ENCODE measurements around the gene C17orf50. TPM values are rescaled to one million over a fixed set of nuclear protein-coding genes. Genes with fewer than 3 reads are reported as not detected.

The C17orf50 gene
- total RNA-seq, 4 donors from 2014 or later: not detected

- DNase-seq (ENCODE audit: low spot score in 2 of 2): peak; percentile 96 to 98
- Histone ChIP-seq H3K36me3 (no peaks in the 10 kb centered on the region), H3K4me1 (peaks cover 29% of the 10 kb centered on the region), H3K4me3 (peak within 1 kb of the TSS; percentile 88), H3K27me3 (no peaks in the 10 kb centered on the region), H3K27ac (peak within 1 kb of the TSS; percentile 98), H3K9me3 (no peaks in the 10 kb centered on the region)
- WGBS: under 1% methylated on average over 24 of the region's 71 CpGs
- TF ChIP-seq CTCF (IDR thresholded peaks at IDR 0.05) (peak; percentile 76 to 78), POLR2AphosphoS5 (IDR thresholded peaks at IDR 0.05) (peak; percentile 93 to 97 (median 96)), POLR2A (IDR thresholded peaks at IDR 0.05) (peak; percentile 95 to 99), EP300 (IDR thresholded peaks at IDR 0.05) (no peak)
Observed at GRCh38 chr17:35808962-35809854, 48.5 kb downstream of the C17orf50 start, which contains the start of gene TAF15. TSS of gene TAF15 (plus strand) at chr17:35809484. CDS start at chr17:35809570, 86 bp downstream.

GRCh38 chr17:35809855-35810461 lies 49.3 kb downstream of the C17orf50 start:
- no peak for DNase-seq (ENCODE audit: low spot score in 2 of 2)
- Histone ChIP-seq H3K36me3 (no peaks in the 10 kb centered on the region), H3K9me3 (no peaks in the 10 kb centered on the region), H3K27me3 (no peaks in the 10 kb centered on the region), H3K4me1 (peaks cover 35% of the 10 kb centered on the region), H3K27ac (peak overlapping the region; percentile 98), H3K4me3 (peak overlapping the region; percentile 88)
- WGBS: 0% methylated on average over 17 of the region's 24 CpGs
- no peak for TF ChIP-seq CTCF (IDR thresholded peaks at IDR 0.05)
- no peak for TF ChIP-seq POLR2AphosphoS5 (IDR thresholded peaks at IDR 0.05)
- no peak for TF ChIP-seq POLR2A (IDR thresholded peaks at IDR 0.05)
- TF ChIP-seq EP300 (IDR thresholded peaks at IDR 0.05): no peak

- no peak overlapping the region for H3K4me3 ChIP-seq
- 75% methylated on average over 6 of the region's 6 CpGs for WGBS
Observed at GRCh38 chr17:35811759-35812158, 51.1 kb downstream of the C17orf50 start.

GRCh38 chr17:35812456-35812855 lies 51.8 kb downstream of the C17orf50 start:
- DNase-seq (ENCODE audit: low spot score in 2 of 2): no peak
- 89% methylated on average over 5 of the region's 5 CpGs for WGBS
- Histone ChIP-seq H3K36me3 (peaks cover 7% of the 10 kb centered on the region), H3K27ac (no peak overlapping the region), H3K4me3 (no peak overlapping the region), H3K9me3 (no peaks in the 10 kb centered on the region), H3K4me1 (peaks cover 38% of the 10 kb centered on the region), H3K27me3 (no peaks in the 10 kb centered on the region)
- no peak for TF ChIP-seq CTCF (IDR thresholded peaks at IDR 0.05)
- no peak for TF ChIP-seq POLR2A (IDR thresholded peaks at IDR 0.05)
- TF ChIP-seq EP300 (IDR thresholded peaks at IDR 0.05): no peak

More at GRCh38 chr17:35811759-35812158, 51.1 kb downstream of the C17orf50 start:
- peaks cover 7% of the 10 kb centered on the region for H3K36me3 ChIP-seq
- no peak for DNase-seq (ENCODE audit: low spot score in 2 of 2)
- H3K27ac ChIP-seq: no peak overlapping the region
- H3K4me1 ChIP-seq: peaks cover 38% of the 10 kb centered on the region
- TF ChIP-seq POLR2A (IDR thresholded peaks at IDR 0.05) (no peak), CTCF (IDR thresholded peaks at IDR 0.05) (no peak)
- no peaks in the 10 kb centered on the region for H3K9me3 ChIP-seq
- H3K27me3 ChIP-seq: no peaks in the 10 kb centered on the region

Other genes starting within 250 kb of the C17orf50 start
- 1 to 10 TPM in 2 of 4 donors, under 1 TPM in 2; 0.39 to 1.6 (median 0.99) TPM for gene SLFN12L, start 223.2 kb upstream of the C17orf50 start, total RNA-seq
- not detected for gene SLFN14, start 200.1 kb upstream of the C17orf50 start, total RNA-seq
- 1 to 10 TPM; 4.0 to 9.3 (median 5.7) TPM for gene PEX12, start 182.3 kb upstream of the C17orf50 start, total RNA-seq
- 10 to 100 TPM; 41.3 to 50.0 (median 45.3) TPM for gene AP2B1, start 173.6 kb upstream of the C17orf50 start, total RNA-seq
- gene RASL10B, start 29.2 kb upstream of the C17orf50 start, total RNA-seq: 1 to 10 TPM in 3 of 4 donors, under 1 TPM in 1; 0.94 to 2.5 (median 1.9) TPM
- under 1 TPM in 2 of 4 donors, not detected in 2; 0.24 to 0.49 TPM for gene GAS2L2, start 7.6 kb upstream of the C17orf50 start, total RNA-seq
- gene MMP28, start 34.8 kb downstream of the C17orf50 start, total RNA-seq: 100 to 1,000 TPM in 2 of 4 donors, 10 to 100 TPM in 2; 76.4 to 109 (median 91.0) TPM
- gene TAF15, start 48.6 kb downstream of the C17orf50 start, total RNA-seq: 100 to 1,000 TPM in 1 of 4 donors, 10 to 100 TPM in 3; 52.0 to 149 (median 58.8) TPM
- gene HEATR9, start 108.0 kb downstream of the C17orf50 start, total RNA-seq: not detected
- gene CCL5, start 119.5 kb downstream of the C17orf50 start, total RNA-seq: 1 to 10 TPM in 2 of 4 donors, under 1 TPM in 1, not detected in 1; 0.79 to 2.3 (median 1.4) TPM
- gene RDM1, start 169.9 kb downstream of the C17orf50 start, total RNA-seq: not detected
- not detected for gene LYZL6, start 182.8 kb downstream of the C17orf50 start, total RNA-seq
- not detected for gene CCL16, start 220.6 kb downstream of the C17orf50 start, total RNA-seq
- gene CCL14, start 225.8 kb downstream of the C17orf50 start, total RNA-seq: 10 to 100 TPM in 3 of 4 donors, 1 to 10 TPM in 1; 5.7 to 22.9 (median 17.3) TPM
- not detected for gene CCL15, start 240.7 kb downstream of the C17orf50 start, total RNA-seq